HCT116 (cell line): Measurements from ENCODE around the gene DCLRE1A.

Experiments used
- JUND ChIP-seq: IDR thresholded peaks from 2 replicates; pipeline ENCODE4 v1.6.1; 2012
- POLR2A ChIP-seq: IDR thresholded peaks from 2 replicates; pipeline ENCODE4 v1.7.0; 2011; ENCODE audit warnings: borderline replicate concordance; ENCODE audit not compliant: insufficient read depth, insufficient read length; ENCODE audit errors: extremely low read depth
- RAD21 ChIP-seq: IDR thresholded peaks from 2 replicates; pipeline ENCODE4 v1.6.1; 2012; ENCODE audit warnings: low read depth, mild to moderate bottlenecking

DNA sequence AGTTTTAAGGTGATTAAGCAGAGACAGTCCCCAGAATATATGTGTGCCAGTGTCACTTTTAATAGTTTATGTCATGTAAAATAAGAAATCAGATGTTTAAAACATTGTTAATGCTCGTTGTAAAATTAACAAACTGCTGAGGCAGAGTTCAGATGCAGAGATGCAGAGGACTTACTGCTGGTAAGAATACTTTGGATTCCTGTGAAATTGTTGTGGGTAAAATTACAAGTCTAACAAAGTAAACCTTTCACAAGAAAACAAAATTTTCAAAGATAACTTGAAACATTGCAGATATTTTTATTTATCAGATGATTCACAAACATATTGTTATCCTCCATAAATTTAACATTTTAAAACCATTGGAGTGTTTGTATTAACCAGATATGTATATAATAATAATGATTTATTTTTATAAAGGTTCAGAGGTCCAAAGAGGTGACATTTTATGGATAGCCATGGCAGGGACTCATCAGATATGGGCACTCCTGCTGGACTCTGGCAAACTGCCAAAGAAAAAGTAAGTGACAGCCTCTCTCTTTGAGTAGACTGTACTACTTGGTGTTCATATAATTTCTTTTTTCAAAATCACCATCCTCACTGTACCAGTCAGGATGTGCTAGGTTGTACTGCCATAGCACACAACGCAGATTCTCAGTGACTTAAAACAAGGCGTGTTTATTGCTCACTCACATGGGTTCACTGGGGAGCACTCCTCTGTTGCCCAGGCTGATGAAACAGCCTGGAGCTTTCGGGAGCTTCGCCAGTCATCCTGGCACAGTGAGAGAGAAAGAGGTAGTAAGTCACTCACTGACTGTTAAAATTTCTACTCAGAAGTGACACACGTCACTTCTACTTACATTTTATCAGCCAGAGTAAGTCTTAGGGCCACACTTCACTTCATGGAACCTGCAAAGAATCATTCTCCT, 44.1 kb upstream of the DCLRE1A start:
- TF ChIP-seq JUND (no peak), POLR2A (no peak), RAD21 (no peak)
